GM23338 (cell line): ENCODE results near the gene PSORS1C2. TPM values are rescaled to one million over a fixed set of nuclear protein-coding genes. Genes with fewer than 3 reads are reported as not detected.

Source experiments
- ATAC-seq: fragments of 200-7000 bp; cut with Tn5 transposase; 3 replicates; pipeline ENCODE4 v1.9.1; 2020
- DNase-seq: peaks from one replicate; pipeline ENCODE4 v3.0.0-alpha.2; 2015; ENCODE audit warnings: low spot score
- H2AFZ ChIP-seq: fragments of 200-600 bp; sonication (generic); 2 replicates; pipeline ENCODE4 v1.8.0; 2016; ENCODE audit warnings: antibody characterized with exemption, mild to moderate bottlenecking, moderate library complexity
- H3F3A ChIP-seq: fragments of 200-600 bp; sonication (generic); replicated peaks from 2 replicates; pipeline ENCODE4 v1.8.0; 2017; ENCODE audit warnings: antibody characterized with exemption, mixed run types, low read depth
- H3K27ac ChIP-seq: fragments of 200-600 bp; sonication (generic); 2 replicates; pipeline ENCODE4 v1.6.1; 2016; ENCODE audit warnings: low read depth
- H3K27me3 ChIP-seq: fragments of 200-600 bp; sonication (generic); 2 replicates; pipeline ENCODE4 v1.8.0; 2016; ENCODE audit warnings: mild to moderate bottlenecking, mixed run types, moderate library complexity; ENCODE audit not compliant: insufficient read depth
- H3K36me3 ChIP-seq: fragments of 200-600 bp; sonication (generic); 2 replicates; pipeline ENCODE4 v1.8.0; 2016; ENCODE audit warnings: mild to moderate bottlenecking; ENCODE audit not compliant: insufficient read depth
- H3K4me1 ChIP-seq: fragments of 200-600 bp; sonication (generic); 2 replicates; pipeline ENCODE4 v1.8.0; 2016; ENCODE audit warnings: mild to moderate bottlenecking, moderate library complexity; ENCODE audit not compliant: insufficient read depth
- H3K4me2 ChIP-seq: fragments of 200-600 bp; sonication (generic); 2 replicates; pipeline ENCODE4 v1.7.1; 2017; ENCODE audit warnings: mixed run types
- H3K4me3 ChIP-seq: fragments of 200-600 bp; sonication (generic); 2 replicates; pipeline ENCODE4 v1.6.1; 2016; ENCODE audit warnings: mixed run types
- H3K79me2 ChIP-seq: fragments of 200-600 bp; sonication (generic); replicated peaks from 2 replicates; pipeline ENCODE4 v1.8.0; 2017; ENCODE audit warnings: mild to moderate bottlenecking; ENCODE audit not compliant: insufficient read depth
- H3K9me2 ChIP-seq: fragments of 200-600 bp; sonication (generic); 2 replicates; pipeline ENCODE4 v1.8.0; 2017; ENCODE audit not compliant: insufficient read depth
- H4K20me1 ChIP-seq: fragments of 200-600 bp; sonication (generic); replicated peaks from 2 replicates; pipeline ENCODE4 v1.8.0; 2017; ENCODE audit warnings: mild to moderate bottlenecking; ENCODE audit not compliant: insufficient read depth
- H3K27ac Mint-ChIP-seq: 2 replicates; pipeline ENCODE4 v1.8.0; 2020; ENCODE audit warnings: inconsistent platforms, mild to moderate bottlenecking, moderate library complexity, mixed read lengths
- H3K27me3 Mint-ChIP-seq: 3 replicates; pipeline ENCODE4 v1.8.0; 2022; ENCODE audit warnings: low read depth, mild to moderate bottlenecking, moderate library complexity, mixed read lengths, inconsistent platforms; ENCODE audit not compliant: insufficient read depth, poor library complexity
- H3K36me3 Mint-ChIP-seq: 3 replicates; pipeline ENCODE4 v1.8.0; 2021; ENCODE audit warnings: low read depth, mild to moderate bottlenecking, inconsistent platforms, moderate library complexity, mixed read lengths
- H3K4me1 Mint-ChIP-seq: 3 replicates; pipeline ENCODE4 v1.8.0; 2020; ENCODE audit warnings: mild to moderate bottlenecking, inconsistent platforms, mixed read lengths
- H3K4me3 Mint-ChIP-seq: 3 replicates; pipeline ENCODE4 v1.8.0; 2021; ENCODE audit warnings: moderate library complexity, mild to moderate bottlenecking, inconsistent platforms, mixed read lengths
- H3K9me3 Mint-ChIP-seq: 3 replicates; pipeline ENCODE4 v1.8.0; 2020; ENCODE audit warnings: moderate library complexity, mild to moderate bottlenecking, inconsistent platforms, mixed read lengths
- JUNB ChIP-seq: IDR thresholded peaks from one replicate; pipeline ENCODE4 v1.6.1; 2016; ENCODE audit warnings: antibody characterized with exemption; ENCODE audit not compliant: unreplicated experiment
- NANOG ChIP-seq: IDR thresholded peaks from 2 replicates; pipeline ENCODE4 v1.6.1; 2016; ENCODE audit warnings: antibody characterized with exemption, borderline replicate concordance
- ZNF114 ChIP-seq: fragments of 250-450 bp; sonication (Bioruptor Pico); IDR thresholded peaks from 2 replicates; pipeline ENCODE4 v1.5.0; 2020; ENCODE audit warnings: mild to moderate bottlenecking, moderate library complexity
- ZNF331 ChIP-seq: fragments of 250-450 bp; sonication (Bioruptor Pico); IDR thresholded peaks from 2 replicates; pipeline ENCODE4 v1.5.0; 2020; ENCODE audit warnings: low read depth, mild to moderate bottlenecking, moderate library complexity
- ZNF462 ChIP-seq: fragments of 250-450 bp; sonication (Bioruptor Pico); IDR thresholded peaks from 2 replicates; pipeline ENCODE4 v1.5.0; 2020; ENCODE audit warnings: mild to moderate bottlenecking, moderate library complexity
- polyA plus RNA-seq: library from polyadenylated mRNA; unstranded; fragments of >200 nt; fragmentation: Nextera tagmentation; extraction: Ambion mirVana; gene quantifications from 2 replicates; pipeline ENCODE4 v1.2.1, GENCODE V29; 2016
- total RNA-seq: library from RNA; depleted of rRNA; stranded (reverse); fragments of >200 nt; shearing (Covaris generic); gene quantifications from 2 replicates; pipeline ENCODE4 v1.2.3, GENCODE V29; 2014
- TF ChIP-seq, protein P1 (sequence below): IDR thresholded peaks from 2 replicates; pipeline ENCODE4 v1.6.1; 2016; ENCODE audit warnings: antibody characterized with exemption

Gene PSORS1C2
- total and polyA plus RNA-seq, 2 experiments from 2014 or later: 0.47 TPM; not detected in 1

- Mint-ChIP-seq H3K9me3 (no peaks in the 10 kb centered on the region), H3K27me3 (no peaks in the 10 kb centered on the region), H3K36me3 (no peaks in the 10 kb centered on the region), H3K4me1 (peaks cover 16% of the 10 kb centered on the region), H3K27ac (no peak overlapping the region), H3K4me3 (no peak overlapping the region)
- no peaks in the 10 kb centered on the region for H3K27me3 ChIP-seq
- TF ChIP-seq NANOG (no peak), ZNF331 (CRISPR knock-in tag) (no peak), ZNF114 (CRISPR knock-in tag) (no peak), ZNF462 (CRISPR knock-in tag) (no peak), JUNB (no peak)
- TF ChIP-seq, protein P1, sequence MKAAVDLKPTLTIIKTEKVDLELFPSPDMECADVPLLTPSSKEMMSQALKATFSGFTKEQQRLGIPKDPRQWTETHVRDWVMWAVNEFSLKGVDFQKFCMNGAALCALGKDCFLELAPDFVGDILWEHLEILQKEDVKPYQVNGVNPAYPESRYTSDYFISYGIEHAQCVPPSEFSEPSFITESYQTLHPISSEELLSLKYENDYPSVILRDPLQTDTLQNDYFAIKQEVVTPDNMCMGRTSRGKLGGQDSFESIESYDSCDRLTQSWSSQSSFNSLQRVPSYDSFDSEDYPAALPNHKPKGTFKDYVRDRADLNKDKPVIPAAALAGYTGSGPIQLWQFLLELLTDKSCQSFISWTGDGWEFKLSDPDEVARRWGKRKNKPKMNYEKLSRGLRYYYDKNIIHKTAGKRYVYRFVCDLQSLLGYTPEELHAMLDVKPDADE: no peak
- no peaks in the 10 kb centered on the region for H4K20me1 ChIP-seq
- ATAC-seq (peak; percentile 41; the same call in 2 of the 3 replicates), DNase-seq (no peak)
- peaks cover 16% of the 10 kb centered on the region for H3K4me1 ChIP-seq
- no peaks in the 10 kb centered on the region for H3K36me3 ChIP-seq
- no peaks in the 10 kb centered on the region for H3F3A ChIP-seq
- H3K27ac ChIP-seq: no peak overlapping the region
- H3K4me2 ChIP-seq: no peak overlapping the region
- H2AFZ ChIP-seq: peak overlapping the region; percentile 83
- H3K9me2 ChIP-seq: 0 out of 2 replicates have a peak, but pooled peaks cover 3% of the 10 kb centered on the region
- no peaks in the 10 kb centered on the region for H3K79me2 ChIP-seq
- H3K4me3 ChIP-seq: no peak overlapping the region
Observed at GRCh38 chr6:31094389-31094881, 44.4 kb downstream of the PSORS1C2 start.
